Brain pericyte (primary cell): ENCODE results near the gene OGDHL.

Experiments
- DNase-seq: peaks from one replicate; pipeline ENCODE4 v3.0.0-alpha.2; 2012; ENCODE audit warnings: low read depth, low spot score

Gene OGDHL

DNA sequence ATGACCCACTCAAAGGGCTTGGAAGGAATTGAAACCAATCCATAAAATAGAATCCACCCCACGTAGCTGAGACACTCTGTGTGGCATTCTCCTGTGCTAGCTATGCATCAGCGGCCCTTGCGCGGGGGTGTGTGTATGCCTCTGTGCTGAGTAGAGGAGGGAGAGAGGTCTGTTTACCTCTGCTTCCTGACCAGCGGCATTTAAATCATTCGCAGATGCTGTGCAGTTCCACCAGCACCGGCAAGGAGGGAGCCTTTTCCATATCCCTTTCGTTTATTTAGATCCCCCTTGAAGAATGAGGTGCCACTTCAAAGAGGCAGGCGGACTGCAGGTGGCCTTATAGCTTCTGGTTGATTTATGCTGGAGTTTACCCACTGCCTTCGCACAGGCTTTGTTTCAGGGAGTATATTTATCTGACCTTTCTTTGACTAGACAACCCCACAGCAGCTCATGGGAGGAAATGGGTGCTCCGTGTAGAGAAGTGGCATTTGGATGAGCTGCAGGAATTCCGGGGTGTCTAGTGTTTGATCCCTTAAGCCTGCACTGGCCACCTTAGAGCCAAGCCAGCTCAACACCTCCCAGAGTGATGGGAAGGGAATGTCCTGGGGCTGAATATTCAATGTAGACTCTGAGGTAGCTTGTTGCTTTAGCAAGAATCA, 71.3 kb downstream of the OGDHL start:
- no peak for DNase-seq

DNA sequence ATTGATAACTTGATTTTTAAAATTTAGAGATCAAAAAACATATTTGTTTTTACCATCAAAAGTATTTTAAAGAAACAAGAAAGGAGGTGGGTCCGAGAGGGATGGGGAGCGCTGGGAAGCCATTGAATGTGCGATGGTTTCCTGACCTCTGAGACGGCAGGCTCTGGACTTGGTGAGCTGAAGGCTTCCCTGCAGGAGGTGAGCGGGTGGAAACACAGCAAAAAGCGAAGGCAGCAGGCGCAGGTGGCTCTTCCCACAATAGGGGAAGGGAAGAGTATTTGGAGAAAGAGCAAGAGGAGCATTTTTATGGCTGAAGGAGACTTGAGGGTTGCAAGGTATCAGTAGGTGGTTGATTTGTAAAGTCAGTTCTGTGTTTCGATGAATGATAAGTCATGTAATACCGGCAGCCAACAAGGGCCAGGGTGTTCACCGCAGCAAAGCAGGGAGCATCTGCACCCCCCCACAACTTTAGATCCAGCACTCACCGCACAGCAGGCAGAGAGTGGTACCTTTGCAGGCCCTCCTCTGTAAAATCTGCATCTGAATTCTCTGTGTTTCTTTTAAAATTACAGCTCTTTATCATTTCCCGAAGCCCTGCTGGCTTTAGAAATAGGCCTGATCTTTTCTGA, 72.1 kb downstream of the OGDHL start:
- DNase-seq = no peak

DNA sequence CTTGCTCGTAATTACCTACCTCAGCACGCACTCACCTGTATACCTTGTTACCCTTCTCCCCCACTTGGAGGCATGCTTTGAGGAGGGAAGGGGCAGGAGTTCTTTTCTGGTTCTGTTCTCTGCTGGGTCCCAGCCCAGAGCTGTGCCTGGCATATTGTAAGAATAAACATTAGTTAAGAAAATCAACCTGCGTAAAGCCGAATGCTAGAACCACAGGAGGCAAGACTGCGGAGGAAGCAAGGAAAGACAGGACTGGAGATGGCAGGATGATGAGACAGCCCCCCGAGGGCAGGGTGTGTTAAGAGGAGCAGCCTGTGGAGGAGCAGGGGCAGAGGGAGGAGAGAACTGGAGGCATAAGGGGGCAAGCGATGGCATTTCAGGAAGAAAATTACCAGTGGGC, 73.2 kb downstream of the OGDHL start:
- DNase-seq = no peak

DNA sequence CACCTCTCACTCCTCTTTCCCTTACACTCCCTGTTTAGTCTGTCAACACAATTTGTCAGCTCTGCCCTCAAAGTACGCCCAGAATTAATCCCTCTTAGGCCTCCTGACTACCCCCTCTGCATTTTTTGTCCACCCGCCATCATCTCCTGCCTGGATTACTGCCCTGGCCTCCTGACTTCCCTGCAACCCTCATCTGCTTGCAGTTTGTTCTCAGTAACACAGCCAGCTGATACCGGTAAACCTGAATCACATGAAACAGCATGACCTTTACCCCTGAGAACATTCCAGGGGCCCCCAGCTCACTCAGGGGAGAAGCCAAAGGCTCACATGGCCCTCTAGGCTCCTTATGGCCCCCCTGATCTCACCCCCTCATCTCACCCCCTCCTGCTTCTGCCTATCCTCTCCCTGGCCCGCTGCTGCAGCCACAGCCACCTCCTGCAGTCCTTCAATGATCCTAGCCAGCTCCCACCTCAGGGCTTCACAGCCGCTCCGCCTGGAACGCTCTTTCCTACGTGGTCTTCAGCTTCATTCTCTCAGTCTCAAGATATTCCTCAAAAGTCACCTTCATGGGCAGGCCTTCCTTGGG, 73.8 kb downstream of the OGDHL start:
- DNase-seq = no peak

DNA sequence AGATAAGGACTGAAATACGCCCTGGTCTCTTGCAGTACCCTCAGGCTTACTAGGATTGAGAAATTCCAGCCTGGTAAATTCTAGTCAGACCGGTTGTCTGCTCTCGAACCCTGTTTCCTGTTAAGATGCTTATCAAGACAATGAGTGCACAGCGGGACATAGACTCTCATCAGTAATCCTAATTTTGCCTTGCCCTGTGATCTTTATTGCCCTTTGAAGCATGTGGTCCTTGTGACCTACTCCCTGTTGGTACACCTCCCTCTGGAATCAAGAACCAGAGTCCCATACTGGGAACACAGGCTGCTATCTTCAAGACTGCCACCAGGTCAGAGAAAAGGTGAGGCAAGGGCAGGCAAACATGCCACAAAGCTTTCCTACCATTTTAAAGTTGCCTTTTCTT, 75.5 kb downstream of the OGDHL start:
- DNase-seq = no peak
